Measurements from ENCODE around the gene GTF3C5. TPM values are rescaled to one million over a fixed set of nuclear protein-coding genes. Genes with fewer than 3 reads are reported as not detected.

GTF3C5 gene
- total RNA-seq, 1 donor from 2014 or later = 46.4 TPM

GRCh38 chr9:133050781-133051180, 20.0 kb downstream of the GTF3C5 start:
- Histone ChIP-seq H3K4me2 (ENCODE audit: low read length) (no peak overlapping the region), H4K20me1 (ENCODE audit: insufficient read depth, low read length) (peaks cover 45% of the 10 kb centered on the region), H3K36me3 (ENCODE audit: insufficient read depth, low read length) (peaks cover 18% of the 10 kb centered on the region), H3K9me3 (ENCODE audit: insufficient read depth, low read depth, low read length) (no peaks in the 10 kb centered on the region), H3K79me2 (ENCODE audit: insufficient read depth, low read length) (no peaks in the 10 kb centered on the region), H3K4me3 (ENCODE audit: insufficient read depth, low read depth, low read length) (no peak overlapping the region), H3K9ac (ENCODE audit: low read length) (no peak overlapping the region), H3K27ac (ENCODE audit: low read depth, low read length) (no peak overlapping the region), H3K27me3 (ENCODE audit: insufficient read depth, low read length) (no peaks in the 10 kb centered on the region), H3K4me1 (ENCODE audit: insufficient read depth, low read length) (no peaks in the 10 kb centered on the region), H2AFZ (ENCODE audit: low read depth, low read length) (no peak overlapping the region)
- TF ChIP-seq CTCF (IDR thresholded peaks at IDR 0.05; ENCODE audit: insufficient read depth, low read depth, low read length) = no peak
- no peak for TF ChIP-seq EZH2 (IDR thresholded peaks at IDR 0.05; ENCODE audit: insufficient read depth, low read length)
- Mint-ChIP-seq H3K9me3 (ENCODE audit: unreplicated experiment) (no peaks in the 10 kb centered on the region), H3K4me1 (ENCODE audit: low read depth, unreplicated experiment) (peaks cover 2% of the 10 kb centered on the region), H3K36me3 (ENCODE audit: low read depth, unreplicated experiment) (peaks cover 10% of the 10 kb centered on the region), H3K27ac (ENCODE audit: unreplicated experiment) (peak overlapping the region; percentile 34), H3K27me3 (ENCODE audit: low read depth, unreplicated experiment) (no peaks in the 10 kb centered on the region), H3K4me3 (ENCODE audit: unreplicated experiment) (no peak overlapping the region)
- FAIRE-seq (no peak), DNase-seq (ENCODE audit: low read depth) (no peak)

- Histone ChIP-seq H3K9me3 (ENCODE audit: insufficient read depth, low read depth, low read length) (no peaks in the 10 kb centered on the region), H3K27me3 (ENCODE audit: insufficient read depth, low read length) (no peaks in the 10 kb centered on the region), H3K79me2 (ENCODE audit: insufficient read depth, low read length) (no peaks in the 10 kb centered on the region), H3K36me3 (ENCODE audit: insufficient read depth, low read length) (peaks cover 21% of the 10 kb centered on the region), H3K4me3 (ENCODE audit: insufficient read depth, low read depth, low read length) (no peak overlapping the region), H3K9ac (ENCODE audit: low read length) (no peak overlapping the region), H3K4me1 (ENCODE audit: insufficient read depth, low read length) (no peaks in the 10 kb centered on the region), H4K20me1 (ENCODE audit: insufficient read depth, low read length) (peaks cover 39% of the 10 kb centered on the region), H3K27ac (ENCODE audit: low read depth, low read length) (no peak overlapping the region), H2AFZ (ENCODE audit: low read depth, low read length) (no peak overlapping the region), H3K4me2 (ENCODE audit: low read length) (no peak overlapping the region)
- H3K36me3 Mint-ChIP-seq (ENCODE audit: low read depth, unreplicated experiment) = peaks cover 16% of the 10 kb centered on the region
- DNase-seq (ENCODE audit: low read depth) = no peak
- TF ChIP-seq CTCF (IDR thresholded peaks at IDR 0.05; ENCODE audit: insufficient read depth, low read depth, low read length) = no peak
- H3K27ac Mint-ChIP-seq (ENCODE audit: unreplicated experiment) = no peak overlapping the region
- H3K27me3 Mint-ChIP-seq (ENCODE audit: low read depth, unreplicated experiment) = no peaks in the 10 kb centered on the region
- H3K4me3 Mint-ChIP-seq (ENCODE audit: unreplicated experiment) = no peak overlapping the region
- no peaks in the 10 kb centered on the region for H3K9me3 Mint-ChIP-seq (ENCODE audit: unreplicated experiment)
- H3K4me1 Mint-ChIP-seq (ENCODE audit: low read depth, unreplicated experiment) = peaks cover 2% of the 10 kb centered on the region
- no peak for FAIRE-seq
Measured at GRCh38 chr9:133051281-133051900, 20.6 kb downstream of the GTF3C5 start.

GRCh38 chr9:133051966-133052539, 21.3 kb downstream of the GTF3C5 start:
- H3K4me3 Mint-ChIP-seq (ENCODE audit: unreplicated experiment) = no peak overlapping the region
- no peak for TF ChIP-seq EZH2 (IDR thresholded peaks at IDR 0.05; ENCODE audit: insufficient read depth, low read length)
- TF ChIP-seq CTCF (IDR thresholded peaks at IDR 0.05; ENCODE audit: insufficient read depth, low read depth, low read length) = no peak
- Histone ChIP-seq H3K4me3 (ENCODE audit: insufficient read depth, low read depth, low read length) (no peak overlapping the region), H3K27me3 (ENCODE audit: insufficient read depth, low read length) (no peaks in the 10 kb centered on the region), H3K4me1 (ENCODE audit: insufficient read depth, low read length) (no peaks in the 10 kb centered on the region), H3K4me2 (ENCODE audit: low read length) (no peak overlapping the region), H3K36me3 (ENCODE audit: insufficient read depth, low read length) (peaks cover 18% of the 10 kb centered on the region), H4K20me1 (ENCODE audit: insufficient read depth, low read length) (peaks cover 35% of the 10 kb centered on the region), H3K9ac (ENCODE audit: low read length) (no peak overlapping the region), H3K9me3 (ENCODE audit: insufficient read depth, low read depth, low read length) (no peaks in the 10 kb centered on the region), H2AFZ (ENCODE audit: low read depth, low read length) (no peak overlapping the region), H3K27ac (ENCODE audit: low read depth, low read length) (no peak overlapping the region), H3K79me2 (ENCODE audit: insufficient read depth, low read length) (no peaks in the 10 kb centered on the region)
- no peak overlapping the region for H3K27ac Mint-ChIP-seq (ENCODE audit: unreplicated experiment)
- peaks cover 2% of the 10 kb centered on the region for H3K4me1 Mint-ChIP-seq (ENCODE audit: low read depth, unreplicated experiment)
- peaks cover 18% of the 10 kb centered on the region for H3K36me3 Mint-ChIP-seq (ENCODE audit: low read depth, unreplicated experiment)
- FAIRE-seq (no peak), DNase-seq (ENCODE audit: low read depth) (no peak)
- H3K27me3 Mint-ChIP-seq (ENCODE audit: low read depth, unreplicated experiment) = no peaks in the 10 kb centered on the region
- H3K9me3 Mint-ChIP-seq (ENCODE audit: unreplicated experiment) = no peaks in the 10 kb centered on the region
